ENCODE results near the gene SPTB.

- no peak for TF ChIP-seq RAD21 (IDR thresholded peaks at IDR 0.05; ENCODE audit: low read depth)
- no peak for TF ChIP-seq USF1 (IDR thresholded peaks at IDR 0.05)
- no peak for TF ChIP-seq REST (IDR thresholded peaks at IDR 0.05; ENCODE audit: low read depth)
- no peak for TF ChIP-seq MAX (IDR thresholded peaks at IDR 0.05)
- no peak for TF ChIP-seq CREB1 (IDR thresholded peaks at IDR 0.05; ENCODE audit: low read depth)
- TF ChIP-seq EP300 (IDR thresholded peaks at IDR 0.05; ENCODE audit: borderline replicate concordance) = no peak
- TF ChIP-seq YY1 (IDR thresholded peaks at IDR 0.05; ENCODE audit: low read depth) = no peak
- TF ChIP-seq EGR1 (IDR thresholded peaks at IDR 0.05) = no peak
These were observed 92.1 kb downstream of the SPTB start for GRCh38 chr14:64787619-64788018.

Data from Ishikawa (cell line).